Subcutaneous adipose tissue (tissue), 4 donors: Measurements from ENCODE around the gene SMAP2. TPM values are rescaled to one million over a fixed set of nuclear protein-coding genes. Genes with fewer than 3 reads are reported as not detected.

ENCODE experiments used
- CTCF ChIP-seq: fragments of 450-650 bp; IDR thresholded peaks from one replicate; pipeline ENCODE4 v1.5.1; 2016; ENCODE audit warnings: low read depth, mild to moderate bottlenecking, control low read depth, antibody characterized with exemption, moderate library complexity
- total RNA-seq, 4 donors: library from RNA; depleted of rRNA; stranded (reverse); fragments of >200 nt; gene quantifications; one replicate each; pipeline ENCODE4 v1.1.0, GENCODE V29; 2016

The SMAP2 gene
- total RNA-seq, 4 donors from 2014 or later, result 51.0 to 110 (median 72.2) TPM

GRCh38 chr1:40361637-40362036 lies 11.9 kb upstream of the SMAP2 start:
- no peak for TF ChIP-seq CTCF

- no peak for TF ChIP-seq CTCF
Measured at GRCh38 chr1:40362199-40362598, 11.3 kb upstream of the SMAP2 start.

- TF ChIP-seq CTCF, result no peak
Measured at GRCh38 chr1:40362699-40363098, 10.8 kb upstream of the SMAP2 start.

- no peak for TF ChIP-seq CTCF
Measured at GRCh38 chr1:40363721-40364120, 9.8 kb upstream of the SMAP2 start.

- no peak for TF ChIP-seq CTCF
Measured at GRCh38 chr1:40371707-40372258, 1.7 kb upstream of the SMAP2 start.

GRCh38 chr1:40372658-40373322 lies 737 bp upstream of the SMAP2 start:
- no peak for TF ChIP-seq CTCF

- no peak for TF ChIP-seq CTCF
Measured at GRCh38 chr1:40377512-40377911, 4.0 kb downstream of the SMAP2 start.
